HEK293 (cell line): ENCODE results near the gene RGS14.

Source experiments
- GLIS1 ChIP-seq: fragments of 450-650 bp; formaldehyde crosslinking; IDR thresholded peaks from 2 replicates; pipeline ENCODE4 v1.5.1; 2016; ENCODE audit warnings: missing biosample characterization, missing genetic modification characterization
- MEIS1 ChIP-seq: sonication (generic); formaldehyde crosslinking; IDR thresholded peaks from 2 replicates; pipeline ENCODE4 v1.8.1; 2022; ENCODE audit warnings: missing genetic modification reagents, mild to moderate bottlenecking, borderline replicate concordance
- MZF1 ChIP-seq: fragments of 450-650 bp; formaldehyde crosslinking; IDR thresholded peaks from 2 replicates; pipeline ENCODE4 v1.5.1; 2017; ENCODE audit warnings: missing biosample characterization, missing genetic modification characterization, borderline replicate concordance
- OSR2 ChIP-seq: fragments of 450-650 bp; formaldehyde crosslinking; IDR thresholded peaks from 2 replicates; pipeline ENCODE4 v1.5.1; 2016; ENCODE audit warnings: missing biosample characterization, missing genetic modification characterization
- PRDM1 ChIP-seq: fragments of 450-650 bp; formaldehyde crosslinking; IDR thresholded peaks from 2 replicates; pipeline ENCODE4; 2016; ENCODE audit warnings: missing biosample characterization, missing genetic modification characterization
- PRDM10 ChIP-seq: fragments of 450-650 bp; formaldehyde crosslinking; IDR thresholded peaks from 2 replicates; pipeline ENCODE4 v1.5.1; 2016; ENCODE audit warnings: missing biosample characterization, missing genetic modification characterization
- ZFP37 ChIP-seq: fragments of 450-650 bp; formaldehyde crosslinking; IDR thresholded peaks from 2 replicates; pipeline ENCODE4 v1.5.1; 2016; ENCODE audit warnings: missing biosample characterization, missing genetic modification characterization
- ZFP69B ChIP-seq: fragments of 450-650 bp; formaldehyde crosslinking; IDR thresholded peaks from 2 replicates; pipeline ENCODE4 v1.5.1; 2016; ENCODE audit warnings: missing biosample characterization, missing genetic modification characterization
- ZNF174 ChIP-seq: fragments of 450-650 bp; formaldehyde crosslinking; IDR thresholded peaks from 2 replicates; pipeline ENCODE4 v1.5.0; 2017; ENCODE audit warnings: missing biosample characterization, mild to moderate bottlenecking, missing genetic modification characterization
- ZNF175 ChIP-seq: fragments of 450-650 bp; formaldehyde crosslinking; IDR thresholded peaks from 2 replicates; pipeline ENCODE4 v1.5.1; 2016; ENCODE audit warnings: missing biosample characterization, missing genetic modification characterization
- ZNF2 ChIP-seq: fragments of 450-650 bp; formaldehyde crosslinking; IDR thresholded peaks from 2 replicates; pipeline ENCODE4 v1.5.1; 2016; ENCODE audit warnings: missing biosample characterization, missing genetic modification characterization
- ZNF211 ChIP-seq: fragments of 450-650 bp; formaldehyde crosslinking; IDR thresholded peaks from 2 replicates; pipeline ENCODE4 v1.5.1; 2016; ENCODE audit warnings: low read depth, missing biosample characterization, missing genetic modification characterization
- ZNF221 ChIP-seq: fragments of 450-650 bp; formaldehyde crosslinking; IDR thresholded peaks from 2 replicates; pipeline ENCODE4 v1.5.1; 2017; ENCODE audit warnings: missing biosample characterization, missing genetic modification characterization, borderline replicate concordance
- ZNF223 ChIP-seq: fragments of 450-650 bp; formaldehyde crosslinking; IDR thresholded peaks from 2 replicates; pipeline ENCODE4 v1.5.1; 2016; ENCODE audit warnings: missing biosample characterization, missing genetic modification characterization
- ZNF266 ChIP-seq: fragments of 450-650 bp; formaldehyde crosslinking; IDR thresholded peaks from 2 replicates; pipeline ENCODE4 v1.5.1; 2016; ENCODE audit warnings: missing biosample characterization, missing genetic modification characterization, low read depth
- ZNF394 ChIP-seq: fragments of 450-650 bp; formaldehyde crosslinking; IDR thresholded peaks from 2 replicates; pipeline ENCODE4 v1.5.1; 2016; ENCODE audit warnings: missing biosample characterization, missing genetic modification characterization, mild to moderate bottlenecking, moderate library complexity, borderline replicate concordance
- ZNF571 ChIP-seq: fragments of 450-650 bp; formaldehyde crosslinking; IDR thresholded peaks from 2 replicates; pipeline ENCODE4 v1.5.0; 2017; ENCODE audit warnings: missing biosample characterization, missing genetic modification characterization
- ZNF664 ChIP-seq: fragments of 450-650 bp; formaldehyde crosslinking; IDR thresholded peaks from 2 replicates; pipeline ENCODE4 v1.5.1; 2016; ENCODE audit warnings: missing biosample characterization, missing genetic modification characterization
- ZNF768 ChIP-seq: fragments of 450-650 bp; formaldehyde crosslinking; IDR thresholded peaks from 2 replicates; pipeline ENCODE4 v1.5.1; 2018; ENCODE audit warnings: missing biosample characterization, mild to moderate bottlenecking, missing genetic modification characterization
- TF ChIP-seq, protein P1 (sequence below): fragments of 450-650 bp; IDR thresholded peaks from 2 replicates; pipeline ENCODE4 v1.5.1; 2018; ENCODE audit warnings: missing biosample characterization, mild to moderate bottlenecking, missing genetic modification characterization
- TF ChIP-seq, protein P2 (sequence below): fragments of 450-650 bp; formaldehyde crosslinking; IDR thresholded peaks from 2 replicates; pipeline ENCODE4 v1.5.1; 2016; ENCODE audit warnings: missing biosample characterization, missing genetic modification characterization
- TF ChIP-seq, protein P3 (sequence below): sonication (generic); formaldehyde crosslinking; IDR thresholded peaks from 2 replicates; pipeline ENCODE4 v1.8.1; 2022; ENCODE audit warnings: mild to moderate bottlenecking, moderate library complexity, missing genetic modification reagents
- TF ChIP-seq, protein P4 (sequence below): fragments of 450-650 bp; formaldehyde crosslinking; IDR thresholded peaks from 2 replicates; pipeline ENCODE4 v1.5.1; 2016; ENCODE audit warnings: missing biosample characterization, missing genetic modification characterization, borderline replicate concordance
- TF ChIP-seq, protein P5 (sequence below): fragments of 450-650 bp; formaldehyde crosslinking; IDR thresholded peaks from 2 replicates; pipeline ENCODE4 v1.5.1; 2016; ENCODE audit warnings: missing biosample characterization, missing genetic modification characterization

Gene RGS14

GRCh38 chr5:177403792-177404640 lies 46.3 kb downstream of the RGS14 start (continued):
- TF ChIP-seq ZNF175 (no peak), OSR2 (tag by site-specific recombination) (peak; percentile 49), MZF1 (tag by site-specific recombination) (no peak; the same call in 1 of the 2 replicates), ZNF768 (tag by site-specific recombination) (no peak), ZNF266 (tag by site-specific recombination) (0 out of 2 replicates have a peak, but pooled peaks have one; percentile 17), ZFP37 (tag by site-specific recombination) (peak; percentile 63; the same call in 1 of the 2 replicates), PRDM1 (peak; percentile 12; the same call in 1 of the 2 replicates), ZFP69B (tag by site-specific recombination) (peak; percentile 44; the same call in 1 of the 2 replicates), ZNF2 (tag by site-specific recombination) (peak; percentile 16), GLIS1 (tag by site-specific recombination) (peak; percentile 84), PRDM10 (peak; percentile 69; the same call in 1 of the 2 replicates), ZNF394 (tag by site-specific recombination) (peak; percentile 48; the same call in 1 of the 2 replicates), ZNF664 (tag by site-specific recombination) (no peak), MEIS1 (no peak), ZNF223 (tag by site-specific recombination) (no peak), ZNF174 (tag by site-specific recombination) (no peak; the same call in none of the 2 replicates), ZNF571 (peak; percentile 86; the same call in 1 of the 2 replicates), ZNF211 (tag by site-specific recombination) (no peak), ZNF221 (tag by site-specific recombination) (peak; percentile 97; the same call in 1 of the 2 replicates)
- TF ChIP-seq, protein P1, sequence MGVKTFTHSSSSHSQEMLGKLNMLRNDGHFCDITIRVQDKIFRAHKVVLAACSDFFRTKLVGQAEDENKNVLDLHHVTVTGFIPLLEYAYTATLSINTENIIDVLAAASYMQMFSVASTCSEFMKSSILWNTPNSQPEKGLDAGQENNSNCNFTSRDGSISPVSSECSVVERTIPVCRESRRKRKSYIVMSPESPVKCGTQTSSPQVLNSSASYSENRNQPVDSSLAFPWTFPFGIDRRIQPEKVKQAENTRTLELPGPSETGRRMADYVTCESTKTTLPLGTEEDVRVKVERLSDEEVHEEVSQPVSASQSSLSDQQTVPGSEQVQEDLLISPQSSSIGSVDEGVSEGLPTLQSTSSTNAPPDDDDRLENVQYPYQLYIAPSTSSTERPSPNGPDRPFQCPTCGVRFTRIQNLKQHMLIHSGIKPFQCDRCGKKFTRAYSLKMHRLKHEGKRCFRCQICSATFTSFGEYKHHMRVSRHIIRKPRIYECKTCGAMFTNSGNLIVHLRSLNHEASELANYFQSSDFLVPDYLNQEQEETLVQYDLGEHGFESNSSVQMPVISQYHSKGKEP = peak; percentile 91
- TF ChIP-seq, protein P2, sequence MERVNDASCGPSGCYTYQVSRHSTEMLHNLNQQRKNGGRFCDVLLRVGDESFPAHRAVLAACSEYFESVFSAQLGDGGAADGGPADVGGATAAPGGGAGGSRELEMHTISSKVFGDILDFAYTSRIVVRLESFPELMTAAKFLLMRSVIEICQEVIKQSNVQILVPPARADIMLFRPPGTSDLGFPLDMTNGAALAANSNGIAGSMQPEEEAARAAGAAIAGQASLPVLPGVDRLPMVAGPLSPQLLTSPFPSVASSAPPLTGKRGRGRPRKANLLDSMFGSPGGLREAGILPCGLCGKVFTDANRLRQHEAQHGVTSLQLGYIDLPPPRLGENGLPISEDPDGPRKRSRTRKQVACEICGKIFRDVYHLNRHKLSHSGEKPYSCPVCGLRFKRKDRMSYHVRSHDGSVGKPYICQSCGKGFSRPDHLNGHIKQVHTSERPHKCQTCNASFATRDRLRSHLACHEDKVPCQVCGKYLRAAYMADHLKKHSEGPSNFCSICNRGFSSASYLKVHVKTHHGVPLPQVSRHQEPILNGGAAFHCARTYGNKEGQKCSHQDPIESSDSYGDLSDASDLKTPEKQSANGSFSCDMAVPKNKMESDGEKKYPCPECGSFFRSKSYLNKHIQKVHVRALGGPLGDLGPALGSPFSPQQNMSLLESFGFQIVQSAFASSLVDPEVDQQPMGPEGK (tag by site-specific recombination) = peak; percentile 46; the same call in 1 of the 2 replicates
- TF ChIP-seq, protein P3, sequence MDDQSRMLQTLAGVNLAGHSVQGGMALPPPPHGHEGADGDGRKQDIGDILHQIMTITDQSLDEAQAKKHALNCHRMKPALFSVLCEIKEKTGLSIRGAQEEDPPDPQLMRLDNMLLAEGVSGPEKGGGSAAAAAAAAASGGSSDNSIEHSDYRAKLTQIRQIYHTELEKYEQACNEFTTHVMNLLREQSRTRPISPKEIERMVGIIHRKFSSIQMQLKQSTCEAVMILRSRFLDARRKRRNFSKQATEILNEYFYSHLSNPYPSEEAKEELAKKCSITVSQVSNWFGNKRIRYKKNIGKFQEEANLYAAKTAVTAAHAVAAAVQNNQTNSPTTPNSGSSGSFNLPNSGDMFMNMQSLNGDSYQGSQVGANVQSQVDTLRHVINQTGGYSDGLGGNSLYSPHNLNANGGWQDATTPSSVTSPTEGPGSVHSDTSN = no peak
- TF ChIP-seq, protein P4, sequence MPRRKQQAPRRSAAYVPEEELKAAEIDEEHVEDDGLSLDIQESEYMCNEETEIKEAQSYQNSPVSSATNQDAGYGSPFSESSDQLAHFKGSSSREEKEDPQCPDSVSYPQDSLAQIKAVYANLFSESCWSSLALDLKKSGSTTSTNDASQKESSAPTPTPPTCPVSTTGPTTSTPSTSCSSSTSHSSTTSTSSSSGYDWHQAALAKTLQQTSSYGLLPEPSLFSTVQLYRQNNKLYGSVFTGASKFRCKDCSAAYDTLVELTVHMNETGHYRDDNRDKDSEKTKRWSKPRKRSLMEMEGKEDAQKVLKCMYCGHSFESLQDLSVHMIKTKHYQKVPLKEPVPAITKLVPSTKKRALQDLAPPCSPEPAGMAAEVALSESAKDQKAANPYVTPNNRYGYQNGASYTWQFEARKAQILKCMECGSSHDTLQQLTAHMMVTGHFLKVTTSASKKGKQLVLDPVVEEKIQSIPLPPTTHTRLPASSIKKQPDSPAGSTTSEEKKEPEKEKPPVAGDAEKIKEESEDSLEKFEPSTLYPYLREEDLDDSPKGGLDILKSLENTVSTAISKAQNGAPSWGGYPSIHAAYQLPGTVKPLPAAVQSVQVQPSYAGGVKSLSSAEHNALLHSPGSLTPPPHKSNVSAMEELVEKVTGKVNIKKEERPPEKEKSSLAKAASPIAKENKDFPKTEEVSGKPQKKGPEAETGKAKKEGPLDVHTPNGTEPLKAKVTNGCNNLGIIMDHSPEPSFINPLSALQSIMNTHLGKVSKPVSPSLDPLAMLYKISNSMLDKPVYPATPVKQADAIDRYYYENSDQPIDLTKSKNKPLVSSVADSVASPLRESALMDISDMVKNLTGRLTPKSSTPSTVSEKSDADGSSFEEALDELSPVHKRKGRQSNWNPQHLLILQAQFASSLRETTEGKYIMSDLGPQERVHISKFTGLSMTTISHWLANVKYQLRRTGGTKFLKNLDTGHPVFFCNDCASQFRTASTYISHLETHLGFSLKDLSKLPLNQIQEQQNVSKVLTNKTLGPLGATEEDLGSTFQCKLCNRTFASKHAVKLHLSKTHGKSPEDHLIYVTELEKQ = no peak
- TF ChIP-seq, protein P5, sequence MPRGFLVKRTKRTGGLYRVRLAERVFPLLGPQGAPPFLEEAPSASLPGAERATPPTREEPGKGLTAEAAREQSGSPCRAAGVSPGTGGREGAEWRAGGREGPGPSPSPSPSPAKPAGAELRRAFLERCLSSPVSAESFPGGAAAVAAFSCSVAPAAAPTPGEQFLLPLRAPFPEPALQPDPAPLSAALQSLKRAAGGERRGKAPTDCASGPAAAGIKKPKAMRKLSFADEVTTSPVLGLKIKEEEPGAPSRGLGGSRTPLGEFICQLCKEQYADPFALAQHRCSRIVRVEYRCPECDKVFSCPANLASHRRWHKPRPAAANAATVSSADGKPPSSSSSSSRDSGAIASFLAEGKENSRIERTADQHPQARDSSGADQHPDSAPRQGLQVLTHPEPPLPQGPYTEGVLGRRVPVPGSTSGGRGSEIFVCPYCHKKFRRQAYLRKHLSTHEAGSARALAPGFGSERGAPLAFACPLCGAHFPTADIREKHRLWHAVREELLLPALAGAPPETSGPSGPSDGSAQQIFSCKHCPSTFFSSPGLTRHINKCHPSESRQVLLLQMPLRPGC (tag by site-specific recombination) = 0 out of 2 replicates have a peak, but pooled peaks have one; percentile 50
